ENCODE data around the gene CELF2.

CELF2 gene

DNA sequence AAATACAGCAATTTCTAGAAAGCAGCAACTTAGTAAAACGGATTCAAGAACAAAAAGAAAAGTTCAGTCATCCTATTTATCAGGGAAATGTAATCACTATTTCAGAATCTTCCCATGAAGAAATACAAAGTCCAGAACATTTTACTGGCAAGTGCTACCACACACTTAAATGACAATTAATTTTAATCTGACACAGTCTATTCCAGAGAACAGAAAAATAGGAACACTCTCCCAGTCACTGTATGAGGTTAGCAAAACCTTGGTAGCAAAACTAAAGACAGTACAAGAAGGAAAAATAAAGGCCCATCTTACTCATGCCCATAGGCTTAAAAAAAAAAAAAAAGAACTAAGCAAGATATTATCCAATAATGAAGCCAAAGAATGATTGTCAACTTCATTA lies 295.8 kb downstream of the CELF2 start:
- no peak for DNase-seq

DNA sequence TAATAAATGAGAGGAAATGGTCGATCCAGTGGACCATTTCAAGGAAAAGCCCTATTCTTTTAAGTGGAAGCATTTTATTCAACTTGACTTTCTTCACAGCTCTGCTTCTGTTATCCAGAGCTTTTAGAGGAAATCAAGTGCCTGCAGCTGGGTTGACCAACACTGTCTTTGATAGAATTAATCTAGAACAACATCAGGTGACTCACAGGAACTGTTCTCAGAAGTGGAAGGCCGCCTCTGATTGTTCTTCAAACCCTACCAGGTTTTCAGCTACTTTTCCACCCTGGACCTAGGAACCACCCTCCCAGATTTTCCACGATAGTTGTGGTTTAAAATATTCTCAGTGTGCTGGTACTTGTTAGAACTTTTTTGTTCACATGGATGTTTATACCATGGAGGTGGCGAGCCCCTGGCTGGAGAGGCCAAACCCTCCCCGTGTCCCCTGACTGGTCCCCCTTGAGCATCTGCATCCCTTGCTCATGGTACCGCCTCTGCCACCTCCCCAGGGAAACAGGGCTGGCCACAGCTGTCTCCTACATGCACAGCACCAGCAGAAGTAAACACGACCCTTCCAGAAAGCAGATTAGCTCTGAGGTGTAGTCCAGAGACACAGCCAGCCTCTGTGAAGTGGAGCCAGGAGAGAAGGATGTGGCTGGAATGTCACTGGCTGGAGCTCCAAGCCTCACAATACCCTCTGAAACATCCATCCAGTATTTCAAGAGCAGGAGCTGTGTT lies 300.4 kb downstream of the CELF2 start:
- DNase-seq = no peak

- DNase-seq = no peak
These were observed 301.3 kb downstream of the CELF2 start for GRCh38 chr10:11318826-11319598.

- DNase-seq = no peak
These were observed 302.4 kb downstream of the CELF2 start for GRCh38 chr10:11319990-11320602.

DNA sequence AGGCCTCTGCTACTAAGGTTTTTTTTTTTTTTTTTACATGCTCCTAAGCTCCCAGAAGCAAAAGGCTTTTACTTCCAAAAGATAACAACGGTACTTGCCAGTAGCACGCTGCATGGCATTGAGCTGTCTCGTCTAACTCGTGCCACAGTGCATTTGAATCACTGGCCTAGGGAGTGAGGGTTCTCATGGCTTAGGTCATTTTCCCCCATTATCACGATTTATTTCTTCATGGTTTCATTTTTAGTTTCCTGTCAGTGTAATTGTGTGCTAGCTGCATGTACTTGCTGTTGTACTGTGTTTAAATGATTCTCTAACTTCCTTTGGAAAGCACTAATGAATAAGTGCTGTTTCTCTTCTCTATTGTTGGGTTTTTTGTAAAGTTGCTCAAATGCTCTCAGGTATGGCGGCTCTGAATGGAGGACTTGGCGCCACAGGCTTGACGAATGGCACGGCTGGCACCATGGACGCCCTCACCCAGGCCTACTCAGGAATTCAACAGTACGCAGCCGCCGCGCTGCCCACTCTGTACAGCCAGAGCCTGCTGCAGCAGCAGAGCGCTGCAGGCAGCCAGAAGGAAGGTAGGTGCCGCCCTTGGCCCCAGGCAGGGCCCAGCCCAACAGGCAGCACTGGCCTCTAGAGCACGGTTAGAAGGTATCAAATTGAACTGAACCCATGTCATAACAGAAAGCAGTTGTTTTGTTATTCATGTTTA lies 303.3 kb downstream of the CELF2 start:
- DNase-seq = no peak

GRCh38 chr10:11322698-11323097 lies 305.0 kb downstream of the CELF2 start:
- no peak for DNase-seq

GRCh38 chr10:11324761-11325321 lies 307.2 kb downstream of the CELF2 start:
- no peak for DNase-seq

DNA sequence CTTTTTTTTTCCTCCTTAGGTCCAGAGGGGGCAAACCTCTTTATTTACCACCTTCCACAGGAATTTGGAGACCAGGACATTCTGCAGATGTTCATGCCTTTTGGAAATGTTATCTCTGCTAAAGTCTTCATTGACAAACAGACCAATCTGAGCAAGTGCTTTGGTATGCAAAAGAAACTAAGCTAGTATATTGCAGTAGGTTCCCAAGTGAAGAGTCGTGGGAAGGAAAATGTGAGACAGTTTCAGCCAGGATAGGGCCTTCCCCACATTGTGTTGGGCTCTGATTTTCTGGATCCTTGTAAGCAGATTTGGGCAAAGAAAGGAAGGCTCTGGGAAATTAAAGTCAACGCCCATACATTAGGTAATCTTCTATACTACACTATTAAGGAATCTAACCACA lies 308.1 kb downstream of the CELF2 start:
- no peak for DNase-seq

DNA sequence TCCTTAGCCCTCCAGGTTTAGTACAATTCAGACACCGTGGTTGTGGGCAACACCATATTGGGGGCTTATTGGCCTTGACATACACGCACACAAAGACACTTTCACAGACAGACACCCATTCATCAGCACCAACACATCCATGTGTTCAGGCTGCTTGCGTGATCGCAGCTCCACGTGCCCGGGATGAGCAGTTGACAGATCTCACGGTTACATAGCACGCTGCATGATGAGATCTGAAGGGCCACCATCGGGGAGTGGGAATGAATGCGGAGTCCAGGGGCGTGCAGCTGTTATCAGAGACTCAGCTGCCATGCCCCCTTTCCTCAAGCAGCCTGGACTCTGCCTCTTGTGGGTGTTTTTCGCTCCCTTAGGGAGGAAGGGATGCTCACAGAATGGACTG lies 308.6 kb downstream of the CELF2 start:
- DNase-seq = no peak

- no peak for DNase-seq
These were observed 309.4 kb downstream of the CELF2 start for GRCh38 chr10:11326913-11327616.

GRCh38 chr10:11328264-11329061 lies 310.8 kb downstream of the CELF2 start:
- no peak for DNase-seq

DNA sequence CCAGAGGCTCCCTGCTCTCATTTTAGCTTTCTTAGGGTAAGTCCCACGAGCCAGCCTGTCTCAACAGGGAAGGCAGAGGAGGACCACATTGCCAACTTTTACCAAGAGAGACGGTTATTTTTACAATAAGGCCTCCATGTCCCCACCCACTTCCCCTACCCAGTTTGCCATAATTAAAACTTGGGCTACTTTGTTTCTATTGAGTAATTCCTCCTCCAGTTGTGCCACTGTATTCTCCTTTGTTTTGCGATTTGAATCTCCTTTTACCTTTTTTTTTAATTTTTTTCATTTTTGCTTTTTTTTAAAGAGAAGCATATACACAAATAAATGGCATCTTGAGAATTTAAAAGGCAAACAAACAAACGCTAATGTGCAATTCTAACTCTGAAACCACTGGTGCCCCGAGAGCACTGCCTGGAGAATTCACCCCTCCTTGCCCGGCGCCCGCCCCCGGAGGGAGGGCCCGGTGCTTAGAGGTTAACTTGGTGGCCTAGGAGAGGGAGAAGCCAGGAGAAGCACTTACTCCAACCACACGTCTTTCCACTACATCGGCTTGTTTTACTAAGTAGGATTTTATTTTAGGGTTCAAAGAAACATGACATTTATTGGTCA lies 311.5 kb downstream of the CELF2 start:
- no peak for DNase-seq

GRCh38 chr10:11330383-11331045 lies 312.8 kb downstream of the CELF2 start:
- DNase-seq = no peak

DNA sequence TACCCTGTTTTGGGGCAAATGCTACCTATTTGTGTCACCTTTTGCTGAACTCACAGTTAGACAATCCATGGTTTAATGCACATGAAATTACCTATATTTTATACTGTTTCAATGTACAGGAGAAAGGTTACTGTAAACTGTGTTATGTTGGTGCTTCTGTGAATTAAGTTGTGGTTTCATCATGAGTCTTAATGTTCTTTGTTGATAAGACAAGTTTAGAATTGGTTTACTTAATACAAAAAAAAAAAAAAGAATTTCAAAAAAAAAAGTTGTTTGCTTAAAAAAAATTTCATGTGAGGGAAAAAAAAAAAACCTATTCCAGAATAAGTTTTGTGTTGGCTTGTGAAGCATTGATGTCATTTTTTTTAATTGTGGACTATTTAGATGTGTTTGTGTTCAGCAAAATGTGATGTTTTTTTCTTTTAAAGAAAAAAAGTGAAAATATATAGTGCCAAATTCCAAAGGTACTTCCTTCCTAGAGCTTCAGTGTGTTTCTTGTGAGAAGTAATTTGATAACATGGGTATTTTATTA lies 313.4 kb downstream of the CELF2 start:
- no peak for DNase-seq

GRCh38 chr10:11331726-11332125 lies 314.1 kb downstream of the CELF2 start:
- DNase-seq = no peak

DNA sequence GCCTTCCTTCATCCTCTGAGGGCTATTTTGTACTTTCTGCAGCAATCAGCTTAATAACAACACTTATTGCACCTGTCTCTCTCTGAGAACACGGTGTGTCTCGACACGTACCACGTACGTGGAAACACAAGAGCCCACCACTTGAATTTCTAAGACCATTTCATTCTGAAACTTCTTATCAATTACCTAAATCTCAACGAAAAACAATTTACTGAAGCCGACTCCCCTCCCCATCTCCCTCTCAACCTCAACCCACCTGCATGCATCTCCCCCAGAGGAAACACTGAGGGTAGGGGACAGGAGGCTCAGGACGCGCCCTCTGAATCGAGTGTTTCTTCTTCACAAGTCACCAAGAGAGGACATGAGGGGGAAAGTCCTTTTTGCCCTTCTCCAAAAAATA lies 315.2 kb downstream of the CELF2 start:
- no peak for DNase-seq

GRCh38 chr10:11334436-11334835 lies 316.8 kb downstream of the CELF2 start:
- DNase-seq = no peak

DNA sequence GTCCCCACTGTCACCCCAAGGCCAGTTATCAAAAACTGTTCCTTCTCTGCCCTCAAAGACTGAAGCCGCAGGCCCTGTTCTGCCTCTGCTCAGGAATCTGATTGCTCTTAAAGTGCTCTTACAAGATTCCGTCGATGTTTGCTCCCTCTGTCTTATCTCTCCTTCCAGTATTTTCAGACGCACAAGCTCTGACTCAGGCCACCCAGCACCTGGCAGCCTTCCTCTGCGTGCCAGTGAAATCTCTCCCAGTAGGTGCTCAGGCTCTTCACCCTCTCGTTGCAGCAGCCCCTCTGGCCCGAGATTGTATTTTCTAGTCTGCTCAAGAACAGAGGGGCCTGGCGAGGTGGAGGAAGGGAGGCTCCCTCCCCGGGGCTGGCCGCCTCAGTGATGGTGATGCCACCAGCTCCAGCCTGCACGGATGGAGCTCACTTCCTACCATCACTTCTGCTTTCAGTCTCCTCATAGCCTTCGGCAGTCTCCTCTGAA lies 317.5 kb downstream of the CELF2 start:
- DNase-seq = no peak

GRCh38 chr10:11335881-11336430 lies 318.3 kb downstream of the CELF2 start:
- no peak for DNase-seq

GRCh38 chr10:11336722-11337162 lies 319.1 kb downstream of the CELF2 start:
- DNase-seq = no peak
